Esophagus muscularis mucosa (tissue), 3 donors: ENCODE results near the gene CCDC92B.

ENCODE experiments used
- POLR2A ChIP-seq: fragments of 450-650 bp; IDR thresholded peaks from one replicate; pipeline ENCODE4 v1.6.1; 2017; ENCODE audit warnings: antibody characterized with exemption, moderate library complexity, mild to moderate bottlenecking, low read depth
- TF ChIP-seq, protein P1 (sequence below), 3 experiments: fragments of 200-600 bp in 2 of 3; fragments of 450-650 bp in 1 of 3; sonication (generic) in 2 of 3; IDR thresholded peaks; one replicate each; pipeline ENCODE4 v1.5.1; 2017 to 2019; ENCODE audit warnings: antibody characterized with exemption in 3 of 3, mild to moderate bottlenecking in 2 of 3, moderate library complexity in 1 of 3

DNA sequence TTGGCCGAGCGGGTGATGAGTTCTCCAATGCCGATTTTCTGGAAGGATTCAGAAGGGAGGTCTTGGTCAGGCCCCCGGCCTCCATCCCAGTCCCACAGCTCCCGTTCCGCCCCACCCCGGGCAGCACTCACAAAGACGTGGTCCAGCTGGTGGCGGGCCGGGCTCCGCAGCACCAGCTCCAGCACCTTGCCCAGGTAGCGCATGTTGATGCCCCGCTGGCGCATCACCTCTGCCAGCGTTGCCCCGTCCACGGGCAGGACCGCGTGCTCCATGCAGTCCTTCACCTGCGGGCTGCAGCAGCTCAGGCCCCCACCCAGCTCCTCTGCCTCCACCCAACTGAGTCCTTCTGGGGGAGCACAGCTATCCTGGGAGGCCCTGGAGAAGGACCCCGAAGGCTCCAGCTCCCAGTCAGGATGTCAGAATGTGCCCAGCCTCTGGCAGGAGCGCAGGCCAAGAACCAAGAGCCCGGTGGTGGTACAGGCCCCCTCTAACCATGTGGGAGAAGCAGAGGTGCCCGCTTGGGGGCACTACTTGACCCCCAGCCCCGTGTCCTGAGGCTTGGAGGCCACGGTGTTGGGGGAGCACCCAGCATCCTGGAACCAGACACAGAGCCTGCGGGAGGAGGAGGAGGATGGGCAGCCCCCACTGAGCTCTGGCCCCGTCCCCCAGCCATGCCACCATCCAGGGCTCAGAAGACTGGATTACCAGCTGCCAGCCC, 54.0 kb downstream of the CCDC92B start:
- TF ChIP-seq, protein P1, sequence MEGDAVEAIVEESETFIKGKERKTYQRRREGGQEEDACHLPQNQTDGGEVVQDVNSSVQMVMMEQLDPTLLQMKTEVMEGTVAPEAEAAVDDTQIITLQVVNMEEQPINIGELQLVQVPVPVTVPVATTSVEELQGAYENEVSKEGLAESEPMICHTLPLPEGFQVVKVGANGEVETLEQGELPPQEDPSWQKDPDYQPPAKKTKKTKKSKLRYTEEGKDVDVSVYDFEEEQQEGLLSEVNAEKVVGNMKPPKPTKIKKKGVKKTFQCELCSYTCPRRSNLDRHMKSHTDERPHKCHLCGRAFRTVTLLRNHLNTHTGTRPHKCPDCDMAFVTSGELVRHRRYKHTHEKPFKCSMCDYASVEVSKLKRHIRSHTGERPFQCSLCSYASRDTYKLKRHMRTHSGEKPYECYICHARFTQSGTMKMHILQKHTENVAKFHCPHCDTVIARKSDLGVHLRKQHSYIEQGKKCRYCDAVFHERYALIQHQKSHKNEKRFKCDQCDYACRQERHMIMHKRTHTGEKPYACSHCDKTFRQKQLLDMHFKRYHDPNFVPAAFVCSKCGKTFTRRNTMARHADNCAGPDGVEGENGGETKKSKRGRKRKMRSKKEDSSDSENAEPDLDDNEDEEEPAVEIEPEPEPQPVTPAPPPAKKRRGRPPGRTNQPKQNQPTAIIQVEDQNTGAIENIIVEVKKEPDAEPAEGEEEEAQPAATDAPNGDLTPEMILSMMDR (IDR thresholded peaks at IDR 0.05), result no peak
- no peak for TF ChIP-seq POLR2A
